Measurements from ENCODE around the gene LASP1.

GRCh38 chr17:38939987-38940386 lies 70.1 kb downstream of the LASP1 start:
- TF ChIP-seq, protein P1, sequence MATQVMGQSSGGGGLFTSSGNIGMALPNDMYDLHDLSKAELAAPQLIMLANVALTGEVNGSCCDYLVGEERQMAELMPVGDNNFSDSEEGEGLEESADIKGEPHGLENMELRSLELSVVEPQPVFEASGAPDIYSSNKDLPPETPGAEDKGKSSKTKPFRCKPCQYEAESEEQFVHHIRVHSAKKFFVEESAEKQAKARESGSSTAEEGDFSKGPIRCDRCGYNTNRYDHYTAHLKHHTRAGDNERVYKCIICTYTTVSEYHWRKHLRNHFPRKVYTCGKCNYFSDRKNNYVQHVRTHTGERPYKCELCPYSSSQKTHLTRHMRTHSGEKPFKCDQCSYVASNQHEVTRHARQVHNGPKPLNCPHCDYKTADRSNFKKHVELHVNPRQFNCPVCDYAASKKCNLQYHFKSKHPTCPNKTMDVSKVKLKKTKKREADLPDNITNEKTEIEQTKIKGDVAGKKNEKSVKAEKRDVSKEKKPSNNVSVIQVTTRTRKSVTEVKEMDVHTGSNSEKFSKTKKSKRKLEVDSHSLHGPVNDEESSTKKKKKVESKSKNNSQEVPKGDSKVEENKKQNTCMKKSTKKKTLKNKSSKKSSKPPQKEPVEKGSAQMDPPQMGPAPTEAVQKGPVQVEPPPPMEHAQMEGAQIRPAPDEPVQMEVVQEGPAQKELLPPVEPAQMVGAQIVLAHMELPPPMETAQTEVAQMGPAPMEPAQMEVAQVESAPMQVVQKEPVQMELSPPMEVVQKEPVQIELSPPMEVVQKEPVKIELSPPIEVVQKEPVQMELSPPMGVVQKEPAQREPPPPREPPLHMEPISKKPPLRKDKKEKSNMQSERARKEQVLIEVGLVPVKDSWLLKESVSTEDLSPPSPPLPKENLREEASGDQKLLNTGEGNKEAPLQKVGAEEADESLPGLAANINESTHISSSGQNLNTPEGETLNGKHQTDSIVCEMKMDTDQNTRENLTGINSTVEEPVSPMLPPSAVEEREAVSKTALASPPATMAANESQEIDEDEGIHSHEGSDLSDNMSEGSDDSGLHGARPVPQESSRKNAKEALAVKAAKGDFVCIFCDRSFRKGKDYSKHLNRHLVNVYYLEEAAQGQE (IDR thresholded peaks at IDR 0.05; ENCODE audit: insufficient replicate concordance, low read depth), result no peak
- TF ChIP-seq, protein P2, sequence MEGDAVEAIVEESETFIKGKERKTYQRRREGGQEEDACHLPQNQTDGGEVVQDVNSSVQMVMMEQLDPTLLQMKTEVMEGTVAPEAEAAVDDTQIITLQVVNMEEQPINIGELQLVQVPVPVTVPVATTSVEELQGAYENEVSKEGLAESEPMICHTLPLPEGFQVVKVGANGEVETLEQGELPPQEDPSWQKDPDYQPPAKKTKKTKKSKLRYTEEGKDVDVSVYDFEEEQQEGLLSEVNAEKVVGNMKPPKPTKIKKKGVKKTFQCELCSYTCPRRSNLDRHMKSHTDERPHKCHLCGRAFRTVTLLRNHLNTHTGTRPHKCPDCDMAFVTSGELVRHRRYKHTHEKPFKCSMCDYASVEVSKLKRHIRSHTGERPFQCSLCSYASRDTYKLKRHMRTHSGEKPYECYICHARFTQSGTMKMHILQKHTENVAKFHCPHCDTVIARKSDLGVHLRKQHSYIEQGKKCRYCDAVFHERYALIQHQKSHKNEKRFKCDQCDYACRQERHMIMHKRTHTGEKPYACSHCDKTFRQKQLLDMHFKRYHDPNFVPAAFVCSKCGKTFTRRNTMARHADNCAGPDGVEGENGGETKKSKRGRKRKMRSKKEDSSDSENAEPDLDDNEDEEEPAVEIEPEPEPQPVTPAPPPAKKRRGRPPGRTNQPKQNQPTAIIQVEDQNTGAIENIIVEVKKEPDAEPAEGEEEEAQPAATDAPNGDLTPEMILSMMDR (IDR thresholded peaks at IDR 0.05; ENCODE audit: insufficient read depth, low read length), result no peak
- TF ChIP-seq GABPA (IDR thresholded peaks at IDR 0.05; ENCODE audit: low read depth), result no peak
